Measurements from ENCODE around the gene PPARD.

DNA sequence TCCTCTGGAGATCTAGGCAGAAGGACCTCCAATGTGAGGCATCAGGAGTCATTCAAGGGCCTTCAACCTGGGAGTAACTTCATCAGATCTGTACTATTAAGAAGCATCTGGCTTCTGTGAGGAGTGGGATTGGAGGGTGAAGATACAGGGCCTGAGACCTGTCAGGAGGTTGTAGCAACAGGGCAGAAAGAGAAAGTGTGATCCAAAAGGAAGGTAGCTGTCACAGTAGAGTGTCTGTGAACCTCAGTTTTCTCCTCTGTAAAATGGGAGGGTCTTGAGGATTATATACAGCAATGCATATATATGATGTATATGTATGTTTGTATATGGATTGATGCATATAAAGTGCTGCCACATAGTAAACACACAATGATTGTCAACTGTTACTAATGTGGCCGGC, 123.3 kb downstream of the PPARD start:
- TF ChIP-seq, protein P1, sequence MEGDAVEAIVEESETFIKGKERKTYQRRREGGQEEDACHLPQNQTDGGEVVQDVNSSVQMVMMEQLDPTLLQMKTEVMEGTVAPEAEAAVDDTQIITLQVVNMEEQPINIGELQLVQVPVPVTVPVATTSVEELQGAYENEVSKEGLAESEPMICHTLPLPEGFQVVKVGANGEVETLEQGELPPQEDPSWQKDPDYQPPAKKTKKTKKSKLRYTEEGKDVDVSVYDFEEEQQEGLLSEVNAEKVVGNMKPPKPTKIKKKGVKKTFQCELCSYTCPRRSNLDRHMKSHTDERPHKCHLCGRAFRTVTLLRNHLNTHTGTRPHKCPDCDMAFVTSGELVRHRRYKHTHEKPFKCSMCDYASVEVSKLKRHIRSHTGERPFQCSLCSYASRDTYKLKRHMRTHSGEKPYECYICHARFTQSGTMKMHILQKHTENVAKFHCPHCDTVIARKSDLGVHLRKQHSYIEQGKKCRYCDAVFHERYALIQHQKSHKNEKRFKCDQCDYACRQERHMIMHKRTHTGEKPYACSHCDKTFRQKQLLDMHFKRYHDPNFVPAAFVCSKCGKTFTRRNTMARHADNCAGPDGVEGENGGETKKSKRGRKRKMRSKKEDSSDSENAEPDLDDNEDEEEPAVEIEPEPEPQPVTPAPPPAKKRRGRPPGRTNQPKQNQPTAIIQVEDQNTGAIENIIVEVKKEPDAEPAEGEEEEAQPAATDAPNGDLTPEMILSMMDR (IDR thresholded peaks at IDR 0.05; ENCODE audit: insufficient read depth, low read depth, low read length) = no peak
- no peak for TF ChIP-seq EZH2 (IDR thresholded peaks at IDR 0.05; ENCODE audit: insufficient read depth, low read length)
